Neural progenitor cell (in vitro differentiated cells): ENCODE measurements around the gene ZDHHC19. TPM values are rescaled to one million over a fixed set of nuclear protein-coding genes. Genes with fewer than 3 reads are reported as not detected.
A peak's percentile ranks its signal among the peaks of the same experiment; 100 is the strongest.

ENCODE experiments used
- DNase-seq: peaks from one replicate; pipeline ENCODE4 v3.0.0-alpha.2; 2016; ENCODE audit warnings: low spot score
- H2AFZ ChIP-seq: fragments of 200-600 bp; sonication (generic); replicated peaks from 2 replicates; pipeline ENCODE4 v1.6.1; 2016; ENCODE audit warnings: antibody characterized with exemption
- H3F3A ChIP-seq: fragments of 200-600 bp; sonication (generic); 2 replicates; pipeline ENCODE4 v1.6.1; 2016; ENCODE audit warnings: antibody characterized with exemption, low read depth
- H3K27ac ChIP-seq: fragments of 200-600 bp; sonication (generic); 2 replicates; pipeline ENCODE4 v1.5.1; 2016; ENCODE audit warnings: mild to moderate bottlenecking
- H3K27me3 ChIP-seq: fragments of 200-600 bp; sonication (generic); 2 replicates; pipeline ENCODE4 v1.6.1; 2016; ENCODE audit warnings: mild to moderate bottlenecking, moderate library complexity
- H3K36me3 ChIP-seq: fragments of 200-600 bp; sonication (generic); 2 replicates; pipeline ENCODE4 v1.5.1; 2016
- H3K4me1 ChIP-seq: fragments of 200-600 bp; sonication (generic); 2 replicates; pipeline ENCODE4 v1.6.1; 2016; ENCODE audit warnings: mixed run types
- H3K4me2 ChIP-seq: fragments of 200-600 bp; sonication (generic); 2 replicates; pipeline ENCODE4 v1.6.1; 2016
- H3K4me3 ChIP-seq: fragments of 200-600 bp; sonication (generic); 2 replicates; pipeline ENCODE4 v1.5.1; 2016
- H3K79me2 ChIP-seq: fragments of 200-600 bp; sonication (generic); 2 replicates; pipeline ENCODE4 v1.6.1; 2016; ENCODE audit warnings: low read depth
- H3K9ac ChIP-seq: fragments of 200-600 bp; sonication (generic); 2 replicates; pipeline ENCODE4 v1.6.1; 2016
- H3K9me3 ChIP-seq: fragments of 200-600 bp; sonication (generic); 2 replicates; pipeline ENCODE4 v1.5.1; 2016; ENCODE audit warnings: low read depth
- H4K20me1 ChIP-seq: fragments of 200-600 bp; sonication (generic); 2 replicates; pipeline ENCODE4 v1.6.1; 2016; ENCODE audit warnings: low read depth
- H3K27ac Mint-ChIP-seq: 3 replicates; pipeline ENCODE4 v1.8.0; 2021; ENCODE audit warnings: mixed read lengths
- H3K27me3 Mint-ChIP-seq: 2 replicates; pipeline ENCODE4 v1.8.0; 2022; ENCODE audit warnings: low read depth, mild to moderate bottlenecking, inconsistent platforms, moderate library complexity, mixed read lengths; ENCODE audit not compliant: insufficient read depth
- H3K36me3 Mint-ChIP-seq: 3 replicates; pipeline ENCODE4 v1.8.0; 2021; ENCODE audit warnings: mixed read lengths
- H3K4me1 Mint-ChIP-seq: 3 replicates; pipeline ENCODE4 v1.8.0; 2021; ENCODE audit warnings: mixed read lengths
- H3K4me3 Mint-ChIP-seq: 3 replicates; pipeline ENCODE4 v1.8.0; 2021; ENCODE audit warnings: mild to moderate bottlenecking, moderate library complexity, mixed read lengths
- H3K9me3 Mint-ChIP-seq: 3 replicates; pipeline ENCODE4 v1.8.0; 2020; ENCODE audit warnings: mixed read lengths
- CTCF ChIP-seq: fragments of 200-600 bp; sonication (generic); IDR thresholded peaks from 2 replicates; pipeline ENCODE4 v1.5.1; 2017; ENCODE audit warnings: antibody characterized with exemption, mild to moderate bottlenecking
- EZH2 ChIP-seq: fragments of 200-600 bp; sonication (generic); IDR thresholded peaks from 2 replicates; pipeline ENCODE4 v1.6.1; 2017; ENCODE audit warnings: antibody characterized with exemption, mild to moderate bottlenecking, moderate library complexity
- EZH2phosphoT487 ChIP-seq: fragments of 200-600 bp; sonication (generic); IDR thresholded peaks from 2 replicates; pipeline ENCODE4 v1.6.1; 2017; ENCODE audit warnings: antibody characterized with exemption
- total RNA-seq: library from RNA; depleted of rRNA; stranded (reverse); fragments of >200 nt; gene quantifications from 2 replicates; pipeline ENCODE4 v1.2.3, GENCODE V29; 2015; ENCODE audit warnings: low replicate concordance

The ZDHHC19 gene
- total RNA-seq, 1 donor from 2014 or later: not detected

GRCh38 chr3:196198771-196199753 is 12.1 kb downstream of the ZDHHC19 start:
- peaks cover 9% of the 10 kb centered on the region for H3K4me1 Mint-ChIP-seq
- Histone ChIP-seq H3F3A (no peaks in the 10 kb centered on the region), H3K4me2 (no peak overlapping the region), H3K27me3 (no peaks in the 10 kb centered on the region), H3K36me3 (no peaks in the 10 kb centered on the region), H3K27ac (no peak overlapping the region), H3K9me3 (no peaks in the 10 kb centered on the region), H2AFZ (no peak overlapping the region), H3K4me1 (no peaks in the 10 kb centered on the region), H3K9ac (no peak overlapping the region), H3K79me2 (no peaks in the 10 kb centered on the region), H4K20me1 (no peaks in the 10 kb centered on the region), H3K4me3 (no peak overlapping the region)
- no peaks in the 10 kb centered on the region for H3K36me3 Mint-ChIP-seq
- no peak overlapping the region for H3K4me3 Mint-ChIP-seq
- H3K9me3 Mint-ChIP-seq: no peaks in the 10 kb centered on the region
- peaks cover 4% of the 10 kb centered on the region for H3K27me3 Mint-ChIP-seq
- TF ChIP-seq EZH2 (no peak), CTCF (peak; percentile 37)
- no peak for DNase-seq
- H3K27ac Mint-ChIP-seq: peak overlapping the region; percentile 43

- Histone ChIP-seq H3K4me1 (no peaks in the 10 kb centered on the region), H3K9me3 (no peaks in the 10 kb centered on the region), H3K79me2 (no peaks in the 10 kb centered on the region), H3K9ac (no peak overlapping the region), H3K27me3 (no peaks in the 10 kb centered on the region), H2AFZ (no peak overlapping the region), H3K27ac (no peak overlapping the region), H3K4me2 (no peak overlapping the region), H4K20me1 (no peaks in the 10 kb centered on the region), H3K36me3 (no peaks in the 10 kb centered on the region), H3F3A (no peaks in the 10 kb centered on the region), H3K4me3 (no peak overlapping the region)
- Mint-ChIP-seq H3K36me3 (no peaks in the 10 kb centered on the region), H3K4me1 (peaks cover 12% of the 10 kb centered on the region), H3K4me3 (no peak overlapping the region), H3K27ac (no peak overlapping the region), H3K27me3 (peaks cover 4% of the 10 kb centered on the region), H3K9me3 (no peaks in the 10 kb centered on the region)
- no peak for DNase-seq
- TF ChIP-seq CTCF: no peak
- TF ChIP-seq EZH2: no peak
- no peak for TF ChIP-seq EZH2phosphoT487
These were observed 13.0 kb downstream of the ZDHHC19 start for GRCh38 chr3:196198081-196198675.

GRCh38 chr3:196197524-196197923 is 13.7 kb downstream of the ZDHHC19 start:
- Histone ChIP-seq H3K9ac (no peak overlapping the region), H3K27ac (no peak overlapping the region), H3K79me2 (no peaks in the 10 kb centered on the region), H3F3A (no peaks in the 10 kb centered on the region), H3K9me3 (no peaks in the 10 kb centered on the region), H3K4me2 (no peak overlapping the region), H4K20me1 (no peaks in the 10 kb centered on the region), H3K4me3 (no peak overlapping the region), H3K4me1 (peaks cover 3% of the 10 kb centered on the region), H2AFZ (no peak overlapping the region), H3K27me3 (no peaks in the 10 kb centered on the region), H3K36me3 (no peaks in the 10 kb centered on the region)
- no peaks in the 10 kb centered on the region for H3K9me3 Mint-ChIP-seq
- TF ChIP-seq EZH2 (no peak), EZH2phosphoT487 (no peak), CTCF (no peak)
- peaks cover 4% of the 10 kb centered on the region for H3K27me3 Mint-ChIP-seq
- H3K4me1 Mint-ChIP-seq: peaks cover 16% of the 10 kb centered on the region
- no peaks in the 10 kb centered on the region for H3K36me3 Mint-ChIP-seq
- no peak overlapping the region for H3K27ac Mint-ChIP-seq
- DNase-seq: no peak
- H3K4me3 Mint-ChIP-seq: no peak overlapping the region
